GM19324 (cell line): ENCODE measurements around the gene HMGCS1.
A peak's percentile ranks its signal among the peaks of the same experiment; 100 is the strongest.
"Not testable (repeated sequence)": the region's sequence is repeated elsewhere in the genome, so short reads cannot be mapped to it uniquely, and the experiment has no call there.

Experiments
- ATAC-seq: cut with Tn5 transposase; IDR thresholded peaks from one replicate; pipeline ENCODE4 v1.9.1; 2021; ENCODE audit warnings: mild to moderate bottlenecking, moderate library complexity; ENCODE audit not compliant: unreplicated experiment, low FRiP score

Gene HMGCS1

DNA sequence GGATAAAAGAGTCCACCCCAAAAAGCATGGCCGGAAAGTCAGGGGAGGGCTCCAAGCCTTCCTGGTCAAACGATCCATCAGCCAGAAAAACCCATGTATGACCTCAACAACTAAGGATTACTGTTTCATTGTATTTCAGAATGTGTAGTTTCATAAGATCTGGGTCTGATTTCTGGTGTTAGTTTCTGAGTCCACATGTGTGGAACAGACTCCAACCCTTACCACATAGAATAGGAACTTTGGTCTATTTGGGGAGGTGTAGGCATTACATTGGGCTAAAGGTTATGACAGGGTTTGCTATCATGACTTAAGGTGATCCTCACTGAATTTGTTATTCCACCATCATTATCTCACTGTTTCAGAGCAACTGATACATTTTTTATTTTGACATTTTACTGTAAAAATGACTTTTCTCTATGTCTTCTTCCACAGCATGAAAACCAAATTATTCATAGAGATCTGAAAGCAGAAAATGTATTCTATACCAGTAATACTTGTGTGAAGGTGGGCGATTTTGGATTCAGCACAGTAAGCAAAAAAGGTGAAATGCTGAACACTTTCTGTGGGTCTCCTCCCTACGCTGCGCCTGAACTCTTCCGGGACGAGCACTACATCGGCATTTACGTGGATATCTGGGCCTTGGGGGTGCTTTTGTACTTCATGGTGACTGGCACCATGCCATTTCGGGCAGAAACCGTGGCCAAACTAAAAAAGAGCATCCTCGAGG lies 33.5 kb downstream of the HMGCS1 start:
- no peak for ATAC-seq

DNA sequence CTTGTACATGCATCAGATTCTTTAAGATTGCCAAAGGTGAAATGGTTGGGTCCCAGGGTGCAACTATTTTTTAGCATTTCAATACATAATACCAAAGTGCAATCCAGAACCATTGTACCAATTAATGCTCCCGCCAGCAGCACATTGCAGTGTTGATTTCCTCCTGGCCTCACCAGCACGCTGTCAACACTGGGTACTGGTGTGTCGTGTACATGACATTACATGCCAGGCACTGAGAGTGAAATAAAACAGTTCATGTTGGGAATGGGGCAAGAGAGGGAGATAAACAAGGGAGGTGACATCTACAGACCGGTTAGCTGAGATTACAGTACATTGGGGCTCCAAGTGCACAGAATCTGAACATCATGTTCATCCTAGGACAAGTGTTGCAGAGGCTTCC lies 37.8 kb downstream of the HMGCS1 start:
- ATAC-seq: no peak

DNA sequence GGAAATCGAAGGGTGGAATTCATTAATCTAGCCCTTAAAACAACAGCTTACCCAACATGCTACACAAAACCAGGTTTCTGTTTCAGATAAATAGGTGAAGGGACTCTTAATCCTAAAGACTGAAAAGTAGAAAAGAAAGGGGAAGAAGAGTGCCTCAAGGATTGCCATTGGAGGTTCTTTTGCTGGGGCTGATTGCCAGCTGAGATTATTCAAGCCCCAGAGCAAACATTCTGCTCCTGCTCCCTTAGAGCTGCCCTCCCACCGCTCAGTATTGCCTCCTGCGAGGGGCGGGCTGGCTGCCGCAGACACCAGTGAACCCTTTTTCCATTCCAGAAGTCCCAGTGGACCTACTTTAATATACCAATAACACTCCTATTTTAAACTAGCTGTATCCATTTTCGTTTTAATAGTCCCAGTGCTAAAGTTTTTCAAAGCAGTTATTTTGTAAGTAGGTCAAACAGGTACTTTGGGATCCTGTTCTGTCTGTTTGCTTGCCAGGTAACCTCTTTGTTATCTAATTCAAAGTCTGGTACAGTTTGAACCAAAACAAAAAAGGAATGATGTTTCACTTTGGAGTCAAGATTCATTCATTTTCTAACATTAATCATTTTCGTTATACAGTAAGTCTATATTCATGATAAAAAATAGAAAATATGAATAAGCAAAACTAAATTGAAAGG lies 38.6 kb downstream of the HMGCS1 start:
- no peak for ATAC-seq

DNA sequence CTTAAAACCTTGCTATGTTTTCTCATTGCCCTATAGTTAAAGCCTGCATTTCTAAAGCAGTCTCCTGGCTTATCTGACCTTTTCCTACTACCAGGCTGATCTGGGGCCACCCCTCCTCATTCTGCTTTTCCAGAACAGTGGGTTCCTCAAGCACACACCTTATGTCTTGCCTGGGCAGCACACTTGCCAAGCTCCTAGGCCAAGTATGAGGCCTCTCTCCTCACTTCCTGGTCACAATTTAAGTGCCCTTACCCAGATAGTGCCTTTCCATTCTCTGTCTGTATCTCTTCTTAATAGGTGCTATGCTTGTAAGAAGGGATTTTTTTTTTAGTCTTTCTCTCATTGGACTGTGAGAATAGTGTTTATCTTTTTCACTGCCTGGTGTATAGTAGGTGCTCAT lies 39.7 kb downstream of the HMGCS1 start:
- ATAC-seq: no peak

DNA sequence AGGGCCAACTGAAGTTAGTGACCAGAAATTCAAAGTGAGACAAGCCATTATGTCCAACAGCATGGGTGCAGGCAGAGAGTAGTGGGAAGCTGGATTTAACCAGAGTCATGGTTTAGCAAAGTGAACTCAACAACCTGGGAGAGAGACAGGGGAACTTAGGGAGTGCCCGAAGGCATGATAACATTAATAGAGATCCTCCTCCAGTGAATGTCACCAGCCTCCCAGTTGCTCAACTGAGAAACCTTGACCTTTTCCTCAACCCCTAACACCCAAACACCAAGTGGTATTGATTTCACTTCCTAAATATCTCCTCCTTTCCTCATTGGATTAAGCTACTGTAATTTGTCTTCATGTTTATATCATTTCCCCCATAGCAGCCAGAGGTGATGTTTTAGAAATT lies 42.6 kb downstream of the HMGCS1 start:
- ATAC-seq: no peak

DNA sequence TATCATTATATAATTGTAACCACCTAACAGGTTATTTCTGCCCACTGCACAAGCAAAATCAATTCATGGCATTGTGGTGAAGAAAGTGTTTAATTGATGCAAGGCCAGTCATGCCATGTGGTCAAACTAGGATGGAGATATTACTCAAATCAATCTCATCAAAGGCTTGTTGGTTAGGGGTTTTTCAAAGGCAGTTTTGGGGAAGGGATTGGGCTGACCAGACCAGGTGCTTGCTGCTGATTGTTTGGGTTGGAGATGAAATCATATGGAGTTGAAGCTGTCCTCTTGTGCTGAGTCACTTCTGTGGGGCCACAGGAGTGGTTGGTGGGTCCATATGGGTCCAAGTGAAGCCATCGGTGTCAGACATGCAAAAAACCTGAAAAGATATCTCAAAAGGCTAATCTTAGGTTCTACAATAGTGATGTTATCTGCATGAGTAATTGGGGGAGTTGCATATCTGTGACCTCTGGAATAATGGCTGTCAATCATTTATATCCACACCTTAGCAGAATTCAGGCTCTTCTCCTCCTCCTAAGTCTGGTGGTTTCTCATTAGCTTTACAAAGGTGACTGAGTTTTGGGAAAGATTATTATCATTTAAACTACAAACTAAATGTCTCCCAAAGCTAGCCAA lies 44.9 kb downstream of the HMGCS1 start:
- peak; percentile 73 for ATAC-seq

DNA sequence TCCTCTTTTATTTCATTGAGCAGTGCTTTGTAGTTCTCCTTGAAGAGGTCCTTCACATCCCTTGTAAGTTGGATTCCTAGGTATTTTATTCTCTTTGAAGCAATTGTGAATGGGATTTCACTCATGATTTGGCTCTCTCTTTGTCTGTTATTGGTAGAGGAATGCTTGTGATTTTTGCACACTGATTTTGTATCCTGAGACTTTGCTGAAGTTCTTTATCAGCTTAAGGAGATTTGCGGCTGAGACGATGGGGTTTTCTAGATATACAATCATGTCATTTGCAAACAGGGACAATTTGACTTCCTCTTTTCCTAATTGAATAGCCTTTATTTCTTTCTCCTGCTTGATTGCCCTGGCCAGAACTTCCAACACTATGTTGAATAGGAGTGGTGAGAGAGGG lies 50.9 kb downstream of the HMGCS1 start:
- ATAC-seq: not testable (repeated sequence)

DNA sequence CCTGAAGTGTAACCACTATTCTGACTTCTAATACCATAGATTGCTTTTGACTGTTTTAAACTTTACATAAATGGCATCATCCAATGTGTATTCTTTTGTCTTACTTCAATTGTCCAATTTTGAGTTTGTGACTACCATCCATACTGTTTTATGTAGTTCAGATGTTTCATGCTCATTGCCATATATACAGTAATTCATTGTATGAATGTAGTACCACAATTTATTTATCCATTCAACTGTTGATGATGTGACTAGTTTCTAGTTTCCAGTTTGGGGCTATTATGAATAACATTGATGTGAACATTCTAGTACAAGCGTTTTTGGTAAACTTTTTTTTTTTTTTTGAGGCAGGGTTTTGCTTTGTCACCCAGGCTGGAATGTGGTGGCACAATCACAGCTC lies 55.1 kb downstream of the HMGCS1 start:
- ATAC-seq: no peak

DNA sequence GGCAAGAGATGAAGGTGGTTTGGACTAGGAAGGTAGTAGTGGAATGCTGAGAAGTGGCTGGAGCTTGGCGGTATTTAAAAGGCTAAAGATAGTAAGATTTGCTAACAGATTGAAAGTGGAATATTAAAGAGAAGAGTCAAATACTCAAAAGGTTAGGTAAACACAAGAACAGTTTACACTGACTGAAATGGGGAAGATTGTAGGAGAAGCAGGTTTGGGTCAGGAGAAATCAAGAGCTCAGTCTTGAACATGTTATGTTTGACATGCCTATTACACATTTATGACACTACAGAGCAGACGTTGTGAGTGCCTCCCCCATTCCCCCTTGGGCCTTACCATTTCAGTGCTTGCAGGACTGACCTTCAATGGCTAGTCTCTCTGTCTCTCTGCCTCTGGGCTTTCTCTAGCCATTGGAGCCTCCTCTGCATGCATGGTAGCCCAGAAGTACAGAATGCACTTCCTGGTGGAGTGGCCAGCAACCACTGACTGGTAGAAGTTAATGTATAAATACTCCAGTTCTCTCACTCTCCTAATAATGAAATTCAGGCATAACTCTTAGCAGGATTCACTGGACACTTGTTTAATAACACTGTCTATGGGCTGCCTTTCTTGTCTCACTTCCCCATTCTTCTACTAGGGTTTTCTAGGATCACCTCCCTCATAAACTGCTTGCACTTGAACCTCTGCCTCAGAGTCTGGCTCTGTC lies 56.8 kb downstream of the HMGCS1 start:
- no peak for ATAC-seq

DNA sequence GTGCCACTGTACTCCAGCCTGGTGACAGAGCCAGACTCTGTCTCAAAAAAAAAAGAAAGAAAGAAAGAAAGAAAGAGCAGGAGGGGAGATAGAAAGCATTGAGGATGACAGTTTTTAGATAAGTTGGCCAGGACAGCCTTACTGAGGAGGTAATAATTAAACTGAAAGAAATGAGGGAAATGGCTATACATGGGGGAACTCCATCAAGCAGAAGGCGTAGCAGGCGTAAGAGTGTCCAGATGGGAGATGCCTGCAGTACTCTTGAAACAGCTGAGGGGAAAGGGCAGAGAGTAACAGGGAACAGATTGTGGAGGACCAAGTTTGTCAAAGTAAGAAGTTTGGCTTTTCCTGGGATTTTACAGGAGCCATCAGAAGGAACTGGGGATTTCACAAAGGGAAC lies 57.5 kb downstream of the HMGCS1 start:
- ATAC-seq: no peak

DNA sequence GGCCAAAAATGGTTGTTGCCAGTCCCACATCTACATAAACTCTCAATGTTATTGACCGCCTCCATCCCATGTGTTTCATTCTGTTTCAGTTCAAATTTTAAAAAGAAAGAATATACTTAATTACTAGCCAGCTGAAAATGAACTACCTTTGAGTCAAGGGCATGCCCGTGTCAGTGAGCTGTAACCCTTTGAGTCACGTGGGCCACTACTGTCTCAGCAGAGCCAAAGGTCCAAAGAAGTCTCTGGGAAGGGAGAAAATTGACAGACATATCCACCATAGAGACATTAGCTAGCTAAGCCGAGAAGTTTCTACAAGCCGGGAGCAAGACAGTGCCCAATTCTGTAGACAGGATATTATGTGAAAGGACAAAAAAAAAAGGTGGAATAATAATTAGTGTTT lies 61.5 kb downstream of the HMGCS1 start:
- no peak for ATAC-seq

DNA sequence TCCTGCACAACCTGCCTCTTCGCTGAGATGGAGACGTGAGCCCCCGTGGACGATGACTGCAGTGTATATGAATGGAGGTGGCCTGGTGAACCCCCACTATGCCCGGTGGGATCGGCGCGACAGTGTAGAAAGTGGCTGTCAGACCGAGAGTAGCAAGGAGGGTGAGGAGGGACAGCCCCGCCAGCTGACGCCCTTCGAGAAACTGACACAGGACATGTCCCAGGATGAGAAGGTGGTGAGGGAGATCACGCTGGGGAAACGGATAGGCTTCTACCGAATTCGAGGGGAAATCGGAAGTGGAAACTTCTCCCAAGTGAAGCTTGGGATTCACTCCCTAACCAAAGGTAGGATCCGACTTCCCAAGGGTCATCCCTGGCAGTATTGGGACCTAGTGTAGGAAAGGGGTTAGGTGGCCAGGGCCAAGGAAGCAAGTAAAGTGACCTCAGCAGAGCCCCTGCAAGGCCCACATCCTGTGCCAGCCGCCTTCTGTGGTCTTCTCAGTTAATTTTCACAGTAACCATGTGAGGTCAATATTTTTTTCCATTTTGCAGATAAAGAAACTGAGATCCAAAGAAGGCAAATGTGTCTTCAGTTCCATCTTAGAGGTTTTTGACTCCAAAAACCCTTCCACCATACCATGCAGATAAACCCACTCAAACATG lies 67.4 kb downstream of the HMGCS1 start:
- peak; percentile 53 for ATAC-seq

DNA sequence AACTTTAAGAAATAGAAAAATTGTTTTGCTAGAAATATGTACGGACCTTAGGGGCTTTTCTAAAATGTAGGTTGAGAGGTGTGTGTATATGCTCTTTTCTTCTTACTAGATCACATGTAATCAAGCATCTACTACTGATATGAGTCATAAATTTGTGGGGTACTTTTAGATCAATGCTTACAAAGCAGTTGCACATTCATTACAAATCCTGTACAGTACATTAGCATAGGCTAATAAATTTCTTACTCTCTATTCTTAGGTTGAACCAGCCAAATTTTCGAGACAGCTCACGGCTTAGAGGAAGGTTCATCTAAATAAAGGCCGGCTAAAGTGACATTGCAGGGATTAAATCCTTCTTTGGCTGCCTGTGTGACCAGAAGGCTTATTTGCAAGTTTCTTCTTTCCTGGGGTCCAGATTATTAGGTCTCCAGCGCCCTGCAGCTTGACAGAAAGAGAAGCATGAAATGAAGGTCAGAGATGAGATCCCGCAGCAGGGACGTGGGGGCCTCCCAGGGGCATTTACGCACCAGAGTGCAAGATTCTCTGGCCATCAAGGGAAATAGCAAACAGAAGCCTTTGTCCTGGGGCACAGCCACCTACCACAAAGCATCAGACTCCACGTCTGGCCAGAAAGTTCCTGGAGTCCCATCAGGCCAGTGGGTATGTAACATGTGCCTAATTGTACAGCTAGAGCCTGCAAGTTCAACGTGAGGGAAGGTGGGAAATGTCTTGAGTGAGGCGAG lies 68.2 kb downstream of the HMGCS1 start:
- peak; percentile 20 for ATAC-seq

DNA sequence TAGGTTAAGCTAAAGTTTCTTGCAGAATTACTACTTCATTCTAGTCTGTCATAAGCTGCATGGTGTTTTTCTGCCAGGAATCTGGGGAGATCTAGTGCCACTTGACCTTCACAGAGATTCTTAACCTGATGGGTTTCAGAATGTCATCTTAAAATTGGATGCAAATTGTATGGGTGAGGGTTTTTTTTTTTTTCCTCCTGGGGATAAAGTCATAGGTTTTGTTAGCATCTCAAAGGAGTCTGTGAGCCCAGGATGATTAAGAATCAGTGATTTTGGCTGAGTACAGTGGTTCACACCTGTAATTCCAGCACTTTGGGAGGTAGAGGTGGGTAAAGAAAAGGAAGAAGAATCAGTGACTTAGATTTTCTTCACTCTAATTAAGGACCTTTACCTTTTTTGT lies 69.9 kb downstream of the HMGCS1 start:
- no peak for ATAC-seq

DNA sequence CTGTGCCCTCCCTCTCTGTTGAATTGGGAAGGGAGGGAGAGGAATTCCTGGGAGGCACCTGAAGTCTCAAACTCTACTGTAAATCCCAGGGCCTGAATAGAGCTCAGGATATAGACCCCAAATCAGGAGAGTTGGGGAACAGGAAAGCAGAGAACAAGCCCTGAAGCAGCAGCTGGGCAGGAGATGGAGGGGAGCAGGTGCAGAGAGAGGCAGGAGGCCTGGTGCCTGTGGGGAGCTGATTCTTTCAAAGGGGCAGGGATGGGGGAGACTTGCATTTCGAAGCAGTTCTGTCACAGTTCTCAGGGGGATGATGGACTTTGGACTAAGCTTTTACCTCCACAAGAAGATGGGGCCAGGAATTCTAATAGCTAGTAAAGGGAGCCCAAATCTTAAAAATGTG lies 71.0 kb downstream of the HMGCS1 start:
- no peak for ATAC-seq
